Adipocyte (in vitro differentiated cells): ENCODE measurements around the gene PRELID3B.

Experiments
- DNase-seq: peaks from one replicate; pipeline ENCODE4 v3.0.0-alpha.2; 2015; ENCODE audit warnings: low read depth
- H3K27me3 ChIP-seq: replicated peaks from 2 replicates; pipeline ENCODE4 v1.7.0; 2013; ENCODE audit warnings: mild to moderate bottlenecking, low read length, moderate library complexity; ENCODE audit not compliant: control insufficient read depth, insufficient read depth
- H3K36me3 ChIP-seq: 2 replicates; pipeline ENCODE4 v1.7.0; 2013; ENCODE audit warnings: low read length, mild to moderate bottlenecking, moderate library complexity; ENCODE audit not compliant: control insufficient read depth, insufficient read depth, severe bottlenecking
- H3K4me1 ChIP-seq: 2 replicates; pipeline ENCODE4 v1.7.0; 2013; ENCODE audit warnings: mild to moderate bottlenecking, low read length, moderate library complexity; ENCODE audit not compliant: control insufficient read depth, insufficient read depth
- H3K4me3 ChIP-seq: 2 replicates; pipeline ENCODE4 v1.7.0; 2013; ENCODE audit warnings: mild to moderate bottlenecking, low read length, moderate library complexity
- H3K9ac ChIP-seq: 2 replicates; pipeline ENCODE4 v1.7.0; 2013; ENCODE audit warnings: mild to moderate bottlenecking, low read length, moderate library complexity
- H3K9me3 ChIP-seq: 2 replicates; pipeline ENCODE4 v1.7.0; 2013; ENCODE audit warnings: mild to moderate bottlenecking, low read length, moderate library complexity; ENCODE audit not compliant: control insufficient read depth

PRELID3B gene

DNA sequence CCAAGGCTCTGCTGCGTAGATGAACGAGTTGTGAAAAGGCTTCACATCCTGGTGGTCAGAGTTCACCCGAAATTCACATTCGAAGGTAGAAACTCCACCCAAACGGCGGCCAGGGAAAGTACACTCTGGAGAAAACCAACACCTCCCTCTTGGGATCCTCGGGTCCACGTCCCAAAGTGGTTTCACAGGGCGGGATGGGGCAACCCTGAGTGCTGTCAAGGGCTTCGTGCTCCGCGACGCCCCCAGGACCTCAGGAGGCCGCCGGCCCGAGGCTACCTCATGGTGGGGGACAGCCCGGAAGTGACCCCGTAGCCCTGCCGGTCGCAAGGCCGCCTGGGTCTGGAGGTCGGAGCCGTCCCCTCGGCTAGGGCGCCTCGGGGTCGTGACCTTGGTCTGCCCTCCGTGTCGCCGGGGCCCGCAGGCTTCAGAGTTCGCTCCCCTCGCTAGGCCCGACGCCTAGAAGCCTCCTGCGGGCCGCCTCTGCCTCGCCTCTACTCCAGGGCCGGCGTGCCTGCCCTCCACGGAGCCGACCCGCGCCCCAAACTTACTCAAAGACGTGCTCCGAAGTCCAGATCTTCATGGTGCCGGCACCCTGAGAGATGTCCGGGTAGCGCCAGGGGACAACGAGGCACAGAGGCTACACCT lies at the start of gene PRELID3B:
Gene PRELID3B (minus strand): TSS at position 636 of the 645 bp plus-strand sequence. CDS start 56 bp downstream, at position 580.
- no peaks in the 10 kb centered on the region for H3K27me3 ChIP-seq
- peaks cover 9% of the 10 kb centered on the region for H3K36me3 ChIP-seq
- H3K9ac ChIP-seq: peak within 1 kb of the TSS; percentile 85
- peaks cover 51% of the 10 kb centered on the region for H3K4me1 ChIP-seq
- no peaks in the 10 kb centered on the region for H3K9me3 ChIP-seq
- H3K4me3 ChIP-seq: peak within 1 kb of the TSS; percentile 89
- DNase-seq: peak; percentile 55

- H3K27me3 ChIP-seq: peaks cover 9% of the 10 kb centered on the region
- no peaks in the 10 kb centered on the region for H3K4me1 ChIP-seq
- no peak overlapping the region for H3K4me3 ChIP-seq
- no peaks in the 10 kb centered on the region for H3K9me3 ChIP-seq
- H3K9ac ChIP-seq: no peak overlapping the region
- DNase-seq: peak; percentile 80
- H3K36me3 ChIP-seq: no peaks in the 10 kb centered on the region
Observed at GRCh38 chr20:59087829-59088433, 45.3 kb upstream of the PRELID3B start.

DNA sequence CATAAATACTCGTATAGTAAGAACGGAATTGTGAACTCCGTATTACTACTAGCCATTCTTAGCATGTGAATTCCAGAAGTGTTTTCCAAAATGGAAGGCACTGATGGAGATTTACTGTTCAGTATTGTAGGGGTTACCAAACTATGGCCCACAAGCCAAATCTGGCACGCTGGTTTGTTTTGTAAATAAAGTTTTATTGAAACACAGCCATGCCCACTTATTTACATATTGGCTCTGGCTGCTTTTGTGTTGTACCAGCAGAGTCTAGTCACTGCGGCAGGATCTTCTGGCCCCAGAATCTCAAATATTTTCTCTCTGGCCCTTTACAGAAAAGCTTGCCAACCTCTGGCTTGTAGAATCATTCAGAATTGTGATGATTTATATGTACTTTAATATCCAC lies 44.3 kb upstream of the PRELID3B start:
- DNase-seq: no peak
- no peaks in the 10 kb centered on the region for H3K4me1 ChIP-seq
- no peak overlapping the region for H3K4me3 ChIP-seq
- H3K9me3 ChIP-seq: no peaks in the 10 kb centered on the region
- no peak overlapping the region for H3K9ac ChIP-seq
- H3K36me3 ChIP-seq: no peaks in the 10 kb centered on the region
- H3K27me3 ChIP-seq: peaks cover 8% of the 10 kb centered on the region

GRCh38 chr20:59084041-59084850 lies 41.7 kb upstream of the PRELID3B start:
- H3K4me1 ChIP-seq: no peaks in the 10 kb centered on the region
- DNase-seq: no peak
- H3K9me3 ChIP-seq: no peaks in the 10 kb centered on the region
- no peak overlapping the region for H3K4me3 ChIP-seq
- peaks cover 4% of the 10 kb centered on the region for H3K27me3 ChIP-seq
- no peak overlapping the region for H3K9ac ChIP-seq
- H3K36me3 ChIP-seq: no peaks in the 10 kb centered on the region

DNA sequence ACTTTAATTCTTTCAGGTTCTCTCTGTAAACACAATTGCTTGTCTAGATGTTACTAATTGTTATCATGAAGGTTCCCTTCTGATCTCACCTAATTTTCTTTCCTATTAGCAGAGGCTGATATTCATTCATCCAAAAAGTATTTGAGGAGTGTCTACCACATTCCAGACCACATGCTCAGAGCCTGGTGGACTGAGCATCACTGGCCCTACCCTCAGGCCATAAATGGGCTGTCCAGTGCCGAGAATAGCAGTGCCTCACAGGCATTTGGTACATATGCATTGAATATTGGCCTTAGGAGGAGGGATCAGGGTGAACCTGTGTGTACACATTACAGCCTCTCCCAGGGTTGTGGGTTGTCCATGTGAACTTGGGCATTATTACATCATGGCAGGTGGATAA lies 40.4 kb upstream of the PRELID3B start:
- Histone ChIP-seq H3K9ac (no peak overlapping the region), H3K27me3 (peaks cover 9% of the 10 kb centered on the region), H3K36me3 (no peaks in the 10 kb centered on the region), H3K4me1 (no peaks in the 10 kb centered on the region), H3K4me3 (no peak overlapping the region), H3K9me3 (no peaks in the 10 kb centered on the region)
- peak; percentile 43 for DNase-seq

DNA sequence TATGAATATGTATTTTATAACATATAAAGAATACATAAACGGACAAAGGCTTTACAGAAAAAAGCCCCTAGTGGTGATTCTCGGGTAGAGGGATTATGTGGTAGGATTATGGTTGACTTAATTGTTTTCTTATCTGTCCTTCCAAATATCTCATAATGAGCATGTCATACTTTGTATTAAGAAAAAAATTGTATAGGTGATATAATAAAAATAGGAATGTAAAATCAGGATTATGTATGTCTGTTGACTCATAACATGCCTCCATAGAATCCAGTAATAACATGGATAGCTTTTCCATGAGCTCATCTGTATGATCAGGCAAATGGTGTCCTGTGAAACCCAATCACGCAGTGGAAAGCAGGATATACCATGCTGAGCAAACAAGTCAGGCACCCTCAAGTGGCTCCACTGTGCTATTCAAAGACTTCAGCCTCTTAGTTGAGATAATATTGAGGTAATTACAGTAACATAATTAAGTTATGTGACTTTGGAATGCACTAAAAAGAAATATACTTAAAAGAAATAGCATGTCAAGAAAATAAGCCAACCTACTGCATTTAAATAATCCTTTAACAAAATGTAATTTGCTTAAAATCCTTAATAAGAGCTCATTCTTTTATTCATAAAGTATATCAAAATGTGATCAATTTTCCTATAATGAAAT lies 39.6 kb upstream of the PRELID3B start:
- Histone ChIP-seq H3K9me3 (no peaks in the 10 kb centered on the region), H3K4me3 (no peak overlapping the region), H3K4me1 (no peaks in the 10 kb centered on the region), H3K36me3 (no peaks in the 10 kb centered on the region), H3K9ac (no peak overlapping the region), H3K27me3 (peaks cover 17% of the 10 kb centered on the region)
- no peak for DNase-seq

- Histone ChIP-seq H3K9me3 (no peaks in the 10 kb centered on the region), H3K4me1 (no peaks in the 10 kb centered on the region), H3K27me3 (peaks cover 28% of the 10 kb centered on the region), H3K4me3 (no peak overlapping the region), H3K9ac (no peak overlapping the region), H3K36me3 (no peaks in the 10 kb centered on the region)
- DNase-seq: no peak
Observed at GRCh38 chr20:59081036-59081435, 38.5 kb upstream of the PRELID3B start.

- Histone ChIP-seq H3K9ac (no peak overlapping the region), H3K4me1 (no peaks in the 10 kb centered on the region), H3K4me3 (no peak overlapping the region), H3K27me3 (peaks cover 55% of the 10 kb centered on the region), H3K9me3 (no peaks in the 10 kb centered on the region), H3K36me3 (no peaks in the 10 kb centered on the region)
- DNase-seq: no peak
Observed at GRCh38 chr20:59078231-59078630, 35.6 kb upstream of the PRELID3B start.

- H3K27me3 ChIP-seq: peaks cover 60% of the 10 kb centered on the region
- H3K4me1 ChIP-seq: no peaks in the 10 kb centered on the region
- no peak overlapping the region for H3K4me3 ChIP-seq
- H3K36me3 ChIP-seq: no peaks in the 10 kb centered on the region
- H3K9me3 ChIP-seq: no peaks in the 10 kb centered on the region
- no peak overlapping the region for H3K9ac ChIP-seq
- DNase-seq: no peak
Observed at GRCh38 chr20:59077705-59078104, 35.1 kb upstream of the PRELID3B start.

DNA sequence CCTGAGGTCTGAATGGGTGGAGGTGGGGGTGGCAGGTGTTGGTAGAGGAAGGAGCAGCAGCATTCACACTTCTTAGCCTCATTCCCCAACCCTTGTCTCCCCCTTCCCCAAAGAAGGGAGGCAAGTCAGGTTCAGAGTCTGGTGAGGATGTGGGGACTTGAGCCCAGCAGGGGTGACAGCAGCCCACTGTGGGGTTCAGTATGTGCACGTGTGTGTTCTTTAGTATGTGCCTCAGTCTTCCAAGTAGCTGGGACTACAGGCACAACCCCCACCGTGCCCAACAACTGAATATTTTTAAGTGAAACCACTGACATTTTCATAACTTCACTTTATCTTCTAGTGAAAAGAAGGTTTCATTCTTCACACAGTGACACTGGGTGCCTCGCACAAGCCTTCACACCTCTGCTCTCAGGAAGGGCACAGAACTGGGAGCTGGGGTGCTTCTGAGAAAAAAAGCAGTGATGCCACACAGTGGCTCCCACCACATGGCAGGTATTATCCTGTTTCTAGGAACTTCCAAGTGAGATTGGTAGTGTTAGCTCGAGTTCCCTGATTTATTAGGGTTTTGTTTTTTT lies 33.4 kb upstream of the PRELID3B start:
- Histone ChIP-seq H3K4me1 (no peaks in the 10 kb centered on the region), H3K9me3 (no peaks in the 10 kb centered on the region), H3K36me3 (no peaks in the 10 kb centered on the region), H3K9ac (no peak overlapping the region), H3K4me3 (no peak overlapping the region), H3K27me3 (peaks cover 63% of the 10 kb centered on the region)
- DNase-seq: no peak

DNA sequence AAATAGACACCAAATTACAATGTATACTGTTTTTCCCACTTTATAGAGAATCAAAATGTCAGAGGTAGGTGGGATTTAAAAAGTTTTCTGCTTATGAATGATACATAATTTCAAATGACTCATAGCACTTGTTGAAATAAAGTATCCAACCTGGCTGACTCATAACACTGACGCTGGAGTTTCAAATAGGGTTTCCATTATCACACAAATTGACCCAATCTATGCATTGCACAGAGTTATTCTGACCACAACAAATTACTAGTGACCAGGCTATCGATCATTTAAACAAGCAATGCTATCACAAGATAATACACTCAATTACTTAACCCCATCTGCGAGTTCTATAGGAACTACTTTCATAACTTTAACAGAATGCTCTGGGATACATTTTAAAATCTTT lies 31.9 kb upstream of the PRELID3B start:
- peak; percentile 5 for DNase-seq
- peaks cover 63% of the 10 kb centered on the region for H3K27me3 ChIP-seq
- no peak overlapping the region for H3K4me3 ChIP-seq
- H3K9ac ChIP-seq: no peak overlapping the region
- no peaks in the 10 kb centered on the region for H3K9me3 ChIP-seq
- H3K4me1 ChIP-seq: no peaks in the 10 kb centered on the region
- no peaks in the 10 kb centered on the region for H3K36me3 ChIP-seq
